Calu3 (cell line): Measurements from ENCODE around the gene IHH. TPM values are rescaled to one million over a fixed set of nuclear protein-coding genes. Genes with fewer than 3 reads are reported as not detected.

Source experiments
- BruUV-seq: library from RNA; stranded (reverse); fragments of 400-500 nt; replicated peaks from 2 replicates; lab custom pipeline; 2021; lab: Mats Ljungman, UMichigan
- CTCF ChIA-PET: fragments of 300-600 bp; sonication (Branson Sonifier 250); formaldehyde crosslinking; loops from one replicate; lab custom pipeline; 2022; ENCODE audit warnings: antibody characterized with exemption; lab: Charles Lee
- DNase-seq: peaks from one replicate; pipeline ENCODE4 v3.0.0; 2022
- H3K27ac Mint-ChIP-seq: one replicate; pipeline ENCODE4 v1.8.0; 2022; ENCODE audit warnings: mixed read lengths; ENCODE audit not compliant: unreplicated experiment
- H3K27me3 Mint-ChIP-seq: one replicate; pipeline ENCODE4 v1.8.0; 2022; ENCODE audit warnings: mixed read lengths; ENCODE audit not compliant: unreplicated experiment
- H3K36me3 Mint-ChIP-seq: one replicate; pipeline ENCODE4 v1.8.0; 2022; ENCODE audit warnings: mild to moderate bottlenecking, moderate library complexity, mixed read lengths; ENCODE audit not compliant: insufficient read depth, unreplicated experiment
- H3K4me1 Mint-ChIP-seq: one replicate; pipeline ENCODE4 v1.8.0; 2022; ENCODE audit warnings: mild to moderate bottlenecking, low read depth, mixed read lengths; ENCODE audit not compliant: unreplicated experiment
- H3K4me3 Mint-ChIP-seq: one replicate; pipeline ENCODE4 v1.8.0; 2022; ENCODE audit warnings: mild to moderate bottlenecking, low read depth, moderate library complexity, mixed read lengths; ENCODE audit not compliant: unreplicated experiment
- H3K9me3 Mint-ChIP-seq: one replicate; pipeline ENCODE4 v1.8.0; 2022; ENCODE audit warnings: low read depth, mixed read lengths; ENCODE audit not compliant: unreplicated experiment
- intact Hi-C: fragments of 100-400 bp; cut with micrococcal nuclease; formaldehyde crosslinking; loops from one replicate; pipeline ENCODE4 v1.10.0; 2022; ENCODE audit not compliant: unreplicated experiment
- total RNA-seq: library from RNA; stranded (reverse); gene quantifications from 2 replicates; pipeline ENCODE4 v1.2.3, GENCODE V29; 2022
- TF ChIP-seq, protein P1 (sequence below): fragments of 200-600 bp; IDR thresholded peaks from one replicate; pipeline ENCODE4 v1.8.0; 2022; ENCODE audit warnings: antibody characterized with exemption; ENCODE audit not compliant: unreplicated experiment

IHH gene
- total RNA-seq, 1 experiment from 2014 or later, result 9.0 TPM

DNA sequence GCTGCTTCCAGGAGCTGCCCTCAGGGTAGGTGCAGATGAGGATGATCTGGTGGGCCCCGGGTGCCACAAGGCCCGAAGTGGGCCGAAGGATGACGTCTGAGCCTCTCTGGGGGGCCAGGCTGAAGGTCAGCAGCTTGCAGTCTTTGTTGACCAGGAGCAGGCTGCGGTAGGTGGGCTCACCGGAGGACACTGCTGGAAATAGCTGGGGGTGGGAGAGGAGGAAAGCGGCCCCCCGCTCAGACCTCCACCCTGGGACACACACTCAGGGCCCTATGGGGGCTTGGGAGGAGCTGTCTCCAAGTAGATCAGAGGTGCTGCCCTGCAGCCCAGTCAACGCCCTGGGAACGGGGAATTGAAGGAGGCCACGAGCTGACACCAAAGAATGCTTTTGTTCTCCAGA, 36.7 kb downstream of the IHH start:
- intact Hi-C loops, result no loop called here
- no peaks in the 10 kb centered on the region for H3K9me3 Mint-ChIP-seq
- no peak overlapping the region for H3K27ac Mint-ChIP-seq
- TF ChIP-seq, protein P1, sequence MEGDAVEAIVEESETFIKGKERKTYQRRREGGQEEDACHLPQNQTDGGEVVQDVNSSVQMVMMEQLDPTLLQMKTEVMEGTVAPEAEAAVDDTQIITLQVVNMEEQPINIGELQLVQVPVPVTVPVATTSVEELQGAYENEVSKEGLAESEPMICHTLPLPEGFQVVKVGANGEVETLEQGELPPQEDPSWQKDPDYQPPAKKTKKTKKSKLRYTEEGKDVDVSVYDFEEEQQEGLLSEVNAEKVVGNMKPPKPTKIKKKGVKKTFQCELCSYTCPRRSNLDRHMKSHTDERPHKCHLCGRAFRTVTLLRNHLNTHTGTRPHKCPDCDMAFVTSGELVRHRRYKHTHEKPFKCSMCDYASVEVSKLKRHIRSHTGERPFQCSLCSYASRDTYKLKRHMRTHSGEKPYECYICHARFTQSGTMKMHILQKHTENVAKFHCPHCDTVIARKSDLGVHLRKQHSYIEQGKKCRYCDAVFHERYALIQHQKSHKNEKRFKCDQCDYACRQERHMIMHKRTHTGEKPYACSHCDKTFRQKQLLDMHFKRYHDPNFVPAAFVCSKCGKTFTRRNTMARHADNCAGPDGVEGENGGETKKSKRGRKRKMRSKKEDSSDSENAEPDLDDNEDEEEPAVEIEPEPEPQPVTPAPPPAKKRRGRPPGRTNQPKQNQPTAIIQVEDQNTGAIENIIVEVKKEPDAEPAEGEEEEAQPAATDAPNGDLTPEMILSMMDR, result no peak
- CTCF ChIA-PET, result no interaction called here
- DNase-seq, result no peak
- H3K4me1 Mint-ChIP-seq, result no peaks in the 10 kb centered on the region
- H3K4me3 Mint-ChIP-seq, result no peak overlapping the region
- no TSS peak for BruUV-seq
- H3K36me3 Mint-ChIP-seq, result no peaks in the 10 kb centered on the region
- no peaks in the 10 kb centered on the region for H3K27me3 Mint-ChIP-seq

DNA sequence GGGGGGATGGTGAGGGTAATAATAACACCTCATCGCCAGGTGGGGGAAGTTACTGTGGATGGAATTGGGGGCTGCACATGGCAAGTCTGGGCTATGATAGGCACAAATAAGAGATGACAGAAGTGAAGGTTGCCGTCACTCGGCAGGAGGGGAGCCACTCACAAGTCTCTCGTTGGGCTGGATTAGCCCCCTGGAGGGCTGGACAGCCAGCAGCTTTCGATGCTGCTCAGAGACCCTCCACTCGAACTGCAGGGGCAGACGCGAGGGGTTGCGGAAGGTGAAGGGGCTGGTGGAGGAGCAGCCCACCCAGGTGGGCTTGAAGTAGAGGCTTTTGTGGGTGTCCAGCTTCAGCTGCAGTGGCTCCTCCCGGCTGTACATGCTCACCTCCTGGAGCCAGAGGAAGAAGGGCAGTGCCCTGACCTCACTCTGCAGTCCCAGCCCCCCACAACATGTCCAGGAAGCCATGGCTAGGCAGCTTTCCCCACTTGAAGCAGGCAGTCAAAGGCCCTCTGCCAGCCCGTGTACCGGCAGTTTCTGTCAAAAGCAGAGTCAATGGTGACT, 37.6 kb downstream of the IHH start:
- peaks cover 5% of the 10 kb centered on the region for H3K27me3 Mint-ChIP-seq
- no peaks in the 10 kb centered on the region for H3K4me1 Mint-ChIP-seq
- intact Hi-C loops, result no loop called here
- CTCF ChIA-PET, result no interaction called here
- no peak overlapping the region for H3K4me3 Mint-ChIP-seq
- no peaks in the 10 kb centered on the region for H3K9me3 Mint-ChIP-seq
- no peaks in the 10 kb centered on the region for H3K36me3 Mint-ChIP-seq
- no peak overlapping the region for H3K27ac Mint-ChIP-seq
- BruUV-seq, result no TSS peak
- DNase-seq, result no peak
- TF ChIP-seq, protein P1, result no peak

DNA sequence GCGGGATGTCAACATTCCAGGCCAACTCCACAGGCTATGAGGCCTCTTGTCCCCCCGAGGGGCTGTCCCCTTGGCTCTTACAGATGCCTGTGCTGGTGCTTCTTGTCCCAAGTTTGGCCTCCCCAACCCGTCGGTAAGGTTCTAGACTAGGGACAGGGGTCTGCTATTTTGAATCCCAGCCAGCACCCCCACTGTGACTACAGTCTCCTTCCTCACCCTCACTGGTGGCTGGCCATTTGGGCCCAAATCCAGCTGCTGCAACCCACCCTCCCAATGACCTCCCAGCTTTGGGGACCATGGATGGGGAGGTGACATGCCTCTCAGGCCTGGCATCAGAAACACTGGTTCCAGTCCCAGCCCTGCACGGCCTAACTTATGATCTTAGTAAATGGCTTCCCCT, 38.1 kb downstream of the IHH start:
- H3K27ac Mint-ChIP-seq, result no peak overlapping the region
- no TSS peak for BruUV-seq
- intact Hi-C loops, result no loop called here
- DNase-seq, result no peak
- CTCF ChIA-PET, result no interaction called here
- TF ChIP-seq, protein P1, result no peak
- no peaks in the 10 kb centered on the region for H3K9me3 Mint-ChIP-seq
- no peaks in the 10 kb centered on the region for H3K36me3 Mint-ChIP-seq
- H3K4me1 Mint-ChIP-seq, result no peaks in the 10 kb centered on the region
- H3K4me3 Mint-ChIP-seq, result no peak overlapping the region
- H3K27me3 Mint-ChIP-seq, result peaks cover 10% of the 10 kb centered on the region

DNA sequence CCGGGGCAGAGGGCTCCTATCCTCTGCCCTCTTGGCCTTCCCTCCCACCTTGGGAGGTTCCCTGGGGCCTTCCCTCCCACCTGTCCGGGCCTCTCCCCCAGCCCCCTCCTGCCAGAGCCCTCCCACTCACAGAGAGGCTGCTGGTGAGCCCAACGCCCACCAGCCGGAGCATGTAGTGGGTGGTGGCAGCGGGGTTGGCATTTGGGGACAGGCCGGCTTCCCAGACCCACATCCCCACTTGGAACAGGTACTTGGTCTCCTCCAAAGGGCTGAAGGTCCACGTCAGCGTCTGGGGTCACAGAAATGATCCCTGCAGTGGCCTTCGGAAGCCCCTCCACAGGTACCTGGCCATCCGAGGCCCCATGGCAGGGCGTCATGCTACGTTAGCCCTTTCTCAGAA, 38.7 kb downstream of the IHH start:
- H3K4me3 Mint-ChIP-seq, result no peak overlapping the region
- H3K36me3 Mint-ChIP-seq, result no peaks in the 10 kb centered on the region
- no peaks in the 10 kb centered on the region for H3K4me1 Mint-ChIP-seq
- no peaks in the 10 kb centered on the region for H3K9me3 Mint-ChIP-seq
- no peak for DNase-seq
- BruUV-seq, result no TSS peak
- peaks cover 16% of the 10 kb centered on the region for H3K27me3 Mint-ChIP-seq
- CTCF ChIA-PET, result no interaction called here
- intact Hi-C loops, result no loop called here
- TF ChIP-seq, protein P1, result no peak
- no peak overlapping the region for H3K27ac Mint-ChIP-seq
